ENCODE data around the gene SIRT2.
"Not testable (repeated sequence)": the region's sequence is repeated elsewhere in the genome, so short reads cannot be mapped to it uniquely, and the experiment has no call there.

The SIRT2 gene

GRCh38 chr19:38899447-38900201 lies at the start of gene SIRT2, which contains the start of gene NFKBIB:
TSS of gene SIRT2 (minus strand) at chr19:38899618. CDS start at chr19:38899521, 97 bp downstream.
TSS of gene NFKBIB (plus strand) at chr19:38899969. CDS start at chr19:38900033, 64 bp downstream.
- DNase-seq (ENCODE audit: extremely low read depth in 1 of 2, low read depth in 1 of 2) = peak; percentile 98 to 100

- no peak for DNase-seq (ENCODE audit: extremely low read depth in 1 of 2, low read depth in 1 of 2)
Measured at GRCh38 chr19:38946229-38947010, 47.0 kb upstream of the SIRT2 start.

- DNase-seq (ENCODE audit: extremely low read depth in 1 of 2, low read depth in 1 of 2) = no peak
Measured at GRCh38 chr19:38945562-38946228, 46.3 kb upstream of the SIRT2 start.

GRCh38 chr19:38944981-38945506 lies 45.6 kb upstream of the SIRT2 start:
- no peak for DNase-seq (ENCODE audit: extremely low read depth in 1 of 2, low read depth in 1 of 2)

- no peak for DNase-seq (ENCODE audit: extremely low read depth in 1 of 2, low read depth in 1 of 2)
Measured at GRCh38 chr19:38942471-38943181, 43.2 kb upstream of the SIRT2 start.

GRCh38 chr19:38941979-38942378 lies 42.6 kb upstream of the SIRT2 start:
- DNase-seq (ENCODE audit: extremely low read depth in 1 of 2, low read depth in 1 of 2) = no peak

GRCh38 chr19:38941466-38941865 lies 42.0 kb upstream of the SIRT2 start:
- not testable (repeated sequence) for DNase-seq (ENCODE audit: extremely low read depth in 1 of 2, low read depth in 1 of 2)

- no peak for DNase-seq (ENCODE audit: extremely low read depth in 1 of 2, low read depth in 1 of 2)
Measured at GRCh38 chr19:38939957-38940356, 40.5 kb upstream of the SIRT2 start.

GRCh38 chr19:38933544-38933943 lies 34.1 kb upstream of the SIRT2 start:
- no peak for DNase-seq (ENCODE audit: extremely low read depth in 1 of 2, low read depth in 1 of 2)

GRCh38 chr19:38932425-38933179 lies 33.2 kb upstream of the SIRT2 start:
- DNase-seq (ENCODE audit: extremely low read depth in 1 of 2, low read depth in 1 of 2) = no peak

- DNase-seq (ENCODE audit: extremely low read depth in 1 of 2, low read depth in 1 of 2) = no peak
Measured at GRCh38 chr19:38931521-38931793, 32.0 kb upstream of the SIRT2 start.

- DNase-seq (ENCODE audit: extremely low read depth in 1 of 2, low read depth in 1 of 2) = peak; percentile 91 to 98
Measured at GRCh38 chr19:38930776-38931520, 31.5 kb upstream of the SIRT2 start, which contains the start of gene MRPS12. TSS of gene MRPS12 (plus strand) at chr19:38930944. CDS start at chr19:38931295, 351 bp downstream.

GRCh38 chr19:38929929-38930775 lies 30.7 kb upstream of the SIRT2 start, which contains the start of gene SARS2:
TSS of gene SARS2 (minus strand) at chr19:38930763. CDS start at chr19:38930736, 27 bp downstream.
- peak; percentile 77 to 84 for DNase-seq (ENCODE audit: extremely low read depth in 1 of 2, low read depth in 1 of 2)

- DNase-seq (ENCODE audit: extremely low read depth in 1 of 2, low read depth in 1 of 2) = no peak
Measured at GRCh38 chr19:38928391-38929001, 29.1 kb upstream of the SIRT2 start.

GRCh38 chr19:38924388-38924787 lies 25.0 kb upstream of the SIRT2 start:
- DNase-seq (ENCODE audit: extremely low read depth in 1 of 2, low read depth in 1 of 2) = no peak

GRCh38 chr19:38922482-38922881 lies 23.1 kb upstream of the SIRT2 start:
- no peak for DNase-seq (ENCODE audit: extremely low read depth in 1 of 2, low read depth in 1 of 2)

- DNase-seq (ENCODE audit: extremely low read depth in 1 of 2, low read depth in 1 of 2) = no peak
Measured at GRCh38 chr19:38921420-38922274, 22.2 kb upstream of the SIRT2 start.
